Measurements from ENCODE around the gene ARID4B.

GRCh38 chr1:235325854-235326253 is 2.1 kb downstream of the ARID4B start:
- TF ChIP-seq CTCF (IDR thresholded peaks at IDR 0.05), result no peak
- TF ChIP-seq POLR2A (IDR thresholded peaks at IDR 0.05), result no peak

All from lower leg skin (tissue), 3 donors.